OCI-LY7 (cell line): Measurements from ENCODE around the gene PPM1G.

Experiments
- CTCF ChIP-seq: fragments of 200-600 bp; sonication (generic); conservative IDR thresholded peaks from 2 replicates; pipeline ENCODE4 v1.5.1; 2014; ENCODE audit warnings: mild to moderate bottlenecking, antibody characterized with exemption, low read length, moderate library complexity, mixed read lengths
- EZH2phosphoT487 ChIP-seq: fragments of 200-600 bp; sonication (generic); IDR thresholded peaks from 2 replicates; pipeline ENCODE4 v1.6.1; 2018; ENCODE audit warnings: low read depth, borderline replicate concordance, mild to moderate bottlenecking, mixed run types, antibody characterized with exemption, low read length, moderate library complexity, mixed read lengths

DNA sequence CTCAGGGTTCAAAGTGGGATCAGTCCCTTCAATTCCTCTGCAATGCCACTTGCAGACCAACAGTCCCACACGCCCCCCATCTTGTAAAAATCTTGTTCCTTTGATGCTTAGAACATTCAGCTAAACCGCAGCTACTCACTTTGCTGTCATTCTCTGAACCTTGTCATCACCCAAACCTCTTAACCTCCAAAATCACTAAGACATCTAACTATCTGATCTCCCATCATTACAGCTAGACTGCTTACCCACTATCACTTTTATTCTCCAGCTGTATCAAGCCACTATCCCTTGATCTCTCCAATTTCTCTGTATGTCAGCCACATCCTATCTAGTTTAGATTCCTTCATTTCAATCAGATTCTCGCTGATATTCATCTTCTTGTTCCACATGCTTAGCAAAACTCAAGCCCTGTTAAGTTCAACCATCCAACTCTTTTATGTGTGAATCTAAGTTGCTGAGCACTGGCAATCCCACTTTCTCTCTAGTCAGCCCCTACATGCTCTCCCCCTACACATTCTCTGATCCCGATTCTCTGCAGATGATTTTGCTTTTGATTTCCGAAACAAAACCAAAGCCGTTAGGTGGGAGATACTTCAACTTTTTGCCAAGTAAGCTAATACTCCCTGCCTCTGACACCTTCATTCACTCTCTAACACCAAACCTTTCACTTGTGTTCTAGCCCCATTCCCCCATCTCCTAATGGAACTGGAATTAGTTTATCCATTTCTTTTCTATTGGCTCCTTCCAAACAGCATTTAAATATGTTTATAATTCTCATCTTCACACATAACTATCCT lies 57.4 kb downstream of the PPM1G start:
- TF ChIP-seq CTCF (no peak), EZH2phosphoT487 (no peak)
